HepG2 (cell line): Measurements from ENCODE around the gene CLEC18B. TPM values are rescaled to one million over a fixed set of nuclear protein-coding genes. Genes with fewer than 3 reads are reported as not detected.
"Not testable (repeated sequence)": the region's sequence is repeated elsewhere in the genome, so short reads cannot be mapped to it uniquely, and the experiment has no call there.

ENCODE experiments used
- ARID4A ChIP-seq: sonication (generic); formaldehyde crosslinking; IDR thresholded peaks from 2 replicates; pipeline ENCODE4 v1.5.0; 2020; ENCODE audit warnings: mild to moderate bottlenecking, missing genetic modification reagents, borderline replicate concordance
- DNMT1 ChIP-seq: sonication (generic); formaldehyde crosslinking; IDR thresholded peaks from 2 replicates; pipeline ENCODE4 v1.5.1; 2020; ENCODE audit warnings: mild to moderate bottlenecking, missing genetic modification reagents
- DZIP1 ChIP-seq: sonication (generic); formaldehyde crosslinking; IDR thresholded peaks from 2 replicates; pipeline ENCODE4 v1.5.0; 2020; ENCODE audit warnings: mild to moderate bottlenecking, missing genetic modification reagents
- MAZ ChIP-seq, 2 experiments: sonication (generic) in 1 of 2; formaldehyde crosslinking in 1 of 2; IDR thresholded peaks; 2 replicates each; pipeline versions ENCODE4 v1.5.0 to v1.6.1; 2012 to 2020; ENCODE audit warnings: low read depth in 2 of 2, mild to moderate bottlenecking in 2 of 2, borderline replicate concordance in 1 of 2, improper control_type of control experiment in 1 of 2, low read length in 1 of 2, missing genetic modification reagents in 1 of 2, moderate library complexity in 1 of 2
- NRL ChIP-seq: sonication (generic); formaldehyde crosslinking; IDR thresholded peaks from 2 replicates; pipeline ENCODE4 v1.5.0; 2020; ENCODE audit warnings: missing genetic modification reagents, mild to moderate bottlenecking, moderate library complexity, borderline replicate concordance
- PITX1 ChIP-seq: sonication (generic); formaldehyde crosslinking; IDR thresholded peaks from 2 replicates; pipeline ENCODE4 v1.5.1; 2020; ENCODE audit warnings: mild to moderate bottlenecking, missing genetic modification reagents
- SOX6 ChIP-seq, 2 experiments: fragments of 450-650 bp in 1 of 2; sonication (generic) in 1 of 2; formaldehyde crosslinking in 1 of 2; IDR thresholded peaks; 2 replicates each; pipeline versions ENCODE4 v1.4.0 to v1.6.1; 2017 to 2020; ENCODE audit warnings: antibody characterized with exemption in 1 of 2, mild to moderate bottlenecking in 1 of 2, missing genetic modification reagents in 1 of 2
- UBTF ChIP-seq: sonication (generic); formaldehyde crosslinking; IDR thresholded peaks from 2 replicates; pipeline ENCODE4 v1.4.0; 2020; ENCODE audit warnings: mild to moderate bottlenecking, missing genetic modification reagents
- ZBTB20 ChIP-seq: sonication (generic); formaldehyde crosslinking; IDR thresholded peaks from 2 replicates; pipeline ENCODE4 v1.8.1; 2023; ENCODE audit warnings: missing genetic modification reagents, low read depth, mild to moderate bottlenecking, borderline replicate concordance
- ZBTB38 ChIP-seq: sonication (generic); formaldehyde crosslinking; IDR thresholded peaks from 2 replicates; pipeline ENCODE4 v1.5.1; 2020; ENCODE audit warnings: mild to moderate bottlenecking, missing genetic modification reagents
- ZNF317 ChIP-seq: sonication (generic); formaldehyde crosslinking; IDR thresholded peaks from 2 replicates; pipeline ENCODE4 v1.5.0; 2020; ENCODE audit warnings: mild to moderate bottlenecking, missing genetic modification reagents
- ZNF383 ChIP-seq: sonication (generic); formaldehyde crosslinking; IDR thresholded peaks from 2 replicates; pipeline ENCODE4 v1.4.0; 2020; ENCODE audit warnings: missing genetic modification reagents, mild to moderate bottlenecking, borderline replicate concordance
- ZNF484 ChIP-seq: sonication (generic); formaldehyde crosslinking; IDR thresholded peaks from 2 replicates; pipeline ENCODE4 v1.5.1; 2020; ENCODE audit warnings: mild to moderate bottlenecking, low read depth, missing genetic modification reagents, borderline replicate concordance
- ZNF501 ChIP-seq: sonication (generic); formaldehyde crosslinking; IDR thresholded peaks from 2 replicates; pipeline ENCODE4 v1.5.1; 2020; ENCODE audit warnings: mild to moderate bottlenecking, moderate library complexity, missing genetic modification reagents
- ZNF563 ChIP-seq: sonication (generic); formaldehyde crosslinking; IDR thresholded peaks from 2 replicates; pipeline ENCODE4 v1.8.0; 2022; ENCODE audit warnings: mild to moderate bottlenecking, moderate library complexity, missing genetic modification reagents
- ZNF607 ChIP-seq: sonication (generic); formaldehyde crosslinking; IDR thresholded peaks from 2 replicates; pipeline ENCODE4 v1.5.1; 2020; ENCODE audit warnings: missing genetic modification reagents, mild to moderate bottlenecking, borderline replicate concordance
- ZSCAN12 ChIP-seq: sonication (generic); formaldehyde crosslinking; IDR thresholded peaks from 2 replicates; pipeline ENCODE4 v1.9.0; 2021; ENCODE audit warnings: mild to moderate bottlenecking, missing genetic modification reagents
- ZSCAN30 ChIP-seq: sonication (generic); formaldehyde crosslinking; IDR thresholded peaks from 2 replicates; pipeline ENCODE4 v1.5.0; 2020; ENCODE audit warnings: mild to moderate bottlenecking, missing genetic modification reagents
- polyA plus RNA-seq, 8 experiments: library from polyadenylated mRNA; depleted of rRNA in 3 of 8; stranded (reverse) in 7 of 8; unstranded in 1 of 8; fragments of >200 nt; fragmentation: Illumina TruSeq in 4 of 8; extraction: Trizol in 4 of 8; gene quantifications; 2 replicates each; pipeline versions ENCODE4 v1.2.1 to v1.2.3, GENCODE V29; 2011 to 2016; ENCODE audit warnings: low read depth in 4 of 8, missing spikeins in 1 of 8, mixed read lengths in 1 of 8; ENCODE audit not compliant: insufficient read depth in 1 of 8
- total RNA-seq, 5 experiments: library from RNA; depleted of rRNA; stranded (reverse); fragments of >200 nt; fragmentation: Illumina TruSeq; extraction: Trizol; gene quantifications; 2 replicates each; pipeline ENCODE4 v1.2.3, GENCODE V29; 2016; ENCODE audit warnings: low read depth in 1 of 5

CLEC18B gene
- total and polyA plus RNA-seq, 2 of the 13 experiments (the other 11 are each of a cell fraction or from before 2014, with no cell fraction given), result 0.31 to 1.1 TPM

GRCh38 chr16:74367469-74368001 is 53.7 kb downstream of the CLEC18B start (continued):
- not testable (repeated sequence) for TF ChIP-seq MAZ (IDR thresholded peaks at IDR 0.05; ENCODE audit: borderline replicate concordance, low read depth, low read length); SOX6 (IDR thresholded peaks at IDR 0.05)
- TF ChIP-seq MAZ (CRISPR knock-in tag; IDR thresholded peaks at IDR 0.05; ENCODE audit: low read depth) (0 out of 2 replicates have a peak, but pooled peaks have one; percentile 7), SOX6 (CRISPR knock-in tag; IDR thresholded peaks at IDR 0.05) (peak; percentile 11; the same call in 1 of the 2 replicates), ZNF484 (CRISPR knock-in tag) (0 out of 2 replicates have a peak, but pooled peaks have one; percentile 35), ZNF383 (CRISPR knock-in tag) (0 out of 2 replicates have a peak, but pooled peaks have one; percentile 15), ARID4A (CRISPR knock-in tag) (peak; percentile 76), ZSCAN12 (CRISPR knock-in tag) (peak; percentile 82; the same call in 1 of the 2 replicates), ZSCAN30 (CRISPR knock-in tag) (peak; percentile 64; the same call in 1 of the 2 replicates), ZNF563 (CRISPR knock-in tag) (0 out of 2 replicates have a peak, but pooled peaks have one; percentile 33), NRL (peak; percentile 27; the same call in 1 of the 2 replicates), ZBTB20 (CRISPR knock-in tag) (0 out of 2 replicates have a peak, but pooled peaks have one; percentile 11), PITX1 (CRISPR knock-in tag) (peak; percentile 36; the same call in 1 of the 2 replicates), ZNF317 (CRISPR knock-in tag) (peak; percentile 58), ZNF501 (CRISPR knock-in tag) (0 out of 2 replicates have a peak, but pooled peaks have one; percentile 38), UBTF (CRISPR knock-in tag) (peak; percentile 76; the same call in 1 of the 2 replicates), DZIP1 (peak; percentile 86), ZNF607 (CRISPR knock-in tag) (0 out of 2 replicates have a peak, but pooled peaks have one; percentile 29), DNMT1 (CRISPR knock-in tag) (0 out of 2 replicates have a peak, but pooled peaks have one; percentile 50), ZBTB38 (CRISPR knock-in tag) (peak; percentile 53)
